ENCODE data around the gene TMEM87A. TPM values are rescaled to one million over a fixed set of nuclear protein-coding genes. Genes with fewer than 3 reads are reported as not detected.

TMEM87A gene
- total RNA-seq, 1 donor from 2014 or later = 52.6 TPM

DNA sequence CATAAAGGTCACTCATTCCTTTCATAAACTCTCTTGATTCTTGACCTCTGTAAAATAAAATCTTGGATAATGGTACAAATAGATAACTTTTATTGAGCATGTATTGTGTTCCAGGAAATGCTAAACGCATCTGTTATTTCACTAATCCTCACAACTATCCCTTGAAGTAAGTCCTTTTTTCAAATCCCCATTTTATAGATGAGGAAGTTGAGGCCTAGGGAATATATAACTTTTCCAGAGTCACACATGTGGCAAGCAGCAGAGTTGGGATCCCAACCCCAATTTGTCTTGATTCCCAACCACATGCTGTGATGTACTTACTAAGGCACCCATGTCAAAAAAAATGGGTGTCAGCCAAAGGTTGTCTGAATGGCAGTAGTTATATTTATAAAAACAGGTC lies 71.4 kb downstream of the TMEM87A start:
- POLR2A ChIA-PET = no interaction called here

DNA sequence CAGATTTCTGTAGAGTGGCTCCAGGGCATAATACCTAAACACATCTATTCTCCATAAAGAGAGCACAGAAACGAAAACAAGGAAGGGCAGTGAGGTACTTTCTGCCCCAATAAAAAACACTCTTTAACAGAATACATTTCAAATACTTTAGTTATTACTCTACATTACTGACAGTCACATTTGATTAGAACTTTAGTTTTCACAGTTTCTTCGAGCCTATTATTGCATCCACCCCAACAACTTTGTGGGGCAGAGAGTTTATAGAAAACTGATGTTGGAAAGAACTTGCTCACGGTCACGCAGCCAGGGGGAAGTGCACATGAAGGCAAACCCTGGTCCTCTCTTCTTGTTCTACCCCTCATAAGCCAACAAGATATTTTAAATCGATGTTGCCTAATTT lies 74.1 kb downstream of the TMEM87A start:
- TF ChIP-seq, protein P1, sequence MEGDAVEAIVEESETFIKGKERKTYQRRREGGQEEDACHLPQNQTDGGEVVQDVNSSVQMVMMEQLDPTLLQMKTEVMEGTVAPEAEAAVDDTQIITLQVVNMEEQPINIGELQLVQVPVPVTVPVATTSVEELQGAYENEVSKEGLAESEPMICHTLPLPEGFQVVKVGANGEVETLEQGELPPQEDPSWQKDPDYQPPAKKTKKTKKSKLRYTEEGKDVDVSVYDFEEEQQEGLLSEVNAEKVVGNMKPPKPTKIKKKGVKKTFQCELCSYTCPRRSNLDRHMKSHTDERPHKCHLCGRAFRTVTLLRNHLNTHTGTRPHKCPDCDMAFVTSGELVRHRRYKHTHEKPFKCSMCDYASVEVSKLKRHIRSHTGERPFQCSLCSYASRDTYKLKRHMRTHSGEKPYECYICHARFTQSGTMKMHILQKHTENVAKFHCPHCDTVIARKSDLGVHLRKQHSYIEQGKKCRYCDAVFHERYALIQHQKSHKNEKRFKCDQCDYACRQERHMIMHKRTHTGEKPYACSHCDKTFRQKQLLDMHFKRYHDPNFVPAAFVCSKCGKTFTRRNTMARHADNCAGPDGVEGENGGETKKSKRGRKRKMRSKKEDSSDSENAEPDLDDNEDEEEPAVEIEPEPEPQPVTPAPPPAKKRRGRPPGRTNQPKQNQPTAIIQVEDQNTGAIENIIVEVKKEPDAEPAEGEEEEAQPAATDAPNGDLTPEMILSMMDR (IDR thresholded peaks at IDR 0.05) = no peak
- CTCF ChIA-PET = no interaction called here
- H3K4me3 Mint-ChIP-seq = no peak overlapping the region
- intact Hi-C loops (cut with micrococcal nuclease) = no loop called here
- no peak for DNase-seq
- H3K9me3 Mint-ChIP-seq = no peaks in the 10 kb centered on the region
- H3K36me3 Mint-ChIP-seq (ENCODE audit: low read depth) = peaks cover 67% of the 10 kb centered on the region
- POLR2A ChIA-PET = no interaction called here
- no peak overlapping the region for H3K27ac Mint-ChIP-seq
- ATAC-seq (ENCODE audit: low read depth) = no peak
- H3K27me3 Mint-ChIP-seq = no peaks in the 10 kb centered on the region
- peaks cover 8% of the 10 kb centered on the region for H3K4me1 Mint-ChIP-seq

More for the DNA sequence above, 71.4 kb downstream of the TMEM87A start:
- intact Hi-C loops (cut with micrococcal nuclease) = no loop called here
- H3K4me3 Mint-ChIP-seq = no peak overlapping the region
- TF ChIP-seq, protein P1 (IDR thresholded peaks at IDR 0.05) = no peak
- CTCF ChIA-PET = no interaction called here
- H3K27ac Mint-ChIP-seq = no peak overlapping the region
- no peaks in the 10 kb centered on the region for H3K27me3 Mint-ChIP-seq
- H3K4me1 Mint-ChIP-seq = peaks cover 24% of the 10 kb centered on the region
- DNase-seq = no peak
- no peaks in the 10 kb centered on the region for H3K9me3 Mint-ChIP-seq
- peaks cover 51% of the 10 kb centered on the region for H3K36me3 Mint-ChIP-seq (ENCODE audit: low read depth)
- ATAC-seq (ENCODE audit: low read depth) = no peak

GRCh38 chr15:42198516-42198915 lies 74.7 kb downstream of the TMEM87A start:
- no peak overlapping the region for H3K27ac Mint-ChIP-seq
- peaks cover 67% of the 10 kb centered on the region for H3K36me3 Mint-ChIP-seq (ENCODE audit: low read depth)
- DNase-seq (no peak), ATAC-seq (ENCODE audit: low read depth) (no peak)
- intact Hi-C loops (cut with micrococcal nuclease) = no loop called here
- CTCF ChIA-PET = interaction anchor here (0.5 kb wide), 1 partner anchor 63 kb away, joined by 3 read pairs; no protein-coding TSS in a partner anchor
- H3K27me3 Mint-ChIP-seq = no peaks in the 10 kb centered on the region
- peaks cover 6% of the 10 kb centered on the region for H3K4me1 Mint-ChIP-seq
- H3K4me3 Mint-ChIP-seq = no peak overlapping the region
- POLR2A ChIA-PET = no interaction called here
- TF ChIP-seq, protein P1 (IDR thresholded peaks at IDR 0.05) = no peak
- H3K9me3 Mint-ChIP-seq = no peaks in the 10 kb centered on the region

DNA sequence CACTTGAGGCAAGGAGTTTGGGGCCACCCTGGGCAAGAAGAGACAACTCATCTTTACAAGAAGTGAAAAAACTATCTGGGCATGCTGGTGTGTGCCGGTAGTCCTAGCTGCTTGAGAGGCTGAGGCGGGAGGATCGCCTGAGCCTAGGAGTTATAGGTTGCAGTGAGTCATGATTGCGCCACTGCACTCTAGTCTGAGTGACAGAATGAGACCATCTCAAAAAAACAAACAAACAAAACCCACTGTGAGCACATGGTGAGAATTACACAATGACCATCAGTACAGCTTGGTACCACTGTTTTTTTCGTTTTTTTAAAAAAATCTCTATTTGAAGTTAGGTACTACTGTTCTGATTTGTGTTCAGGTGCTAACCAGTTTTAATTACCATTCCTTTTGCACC lies 78.7 kb downstream of the TMEM87A start:
- H3K4me3 Mint-ChIP-seq = no peak overlapping the region
- intact Hi-C loops (cut with micrococcal nuclease) = no loop called here
- no peak overlapping the region for H3K27ac Mint-ChIP-seq
- CTCF ChIA-PET = no interaction called here
- peaks cover 74% of the 10 kb centered on the region for H3K36me3 Mint-ChIP-seq (ENCODE audit: low read depth)
- no peak for ATAC-seq (ENCODE audit: low read depth)
- no peak for DNase-seq
- H3K27me3 Mint-ChIP-seq = no peaks in the 10 kb centered on the region
- no peaks in the 10 kb centered on the region for H3K9me3 Mint-ChIP-seq
- H3K4me1 Mint-ChIP-seq = peaks cover 22% of the 10 kb centered on the region
- TF ChIP-seq, protein P1 (IDR thresholded peaks at IDR 0.05) = no peak
- POLR2A ChIA-PET = no interaction called here

GRCh38 chr15:42193383-42193782 lies 79.8 kb downstream of the TMEM87A start:
- H3K4me3 Mint-ChIP-seq = no peak overlapping the region

More at GRCh38 chr15:42193383-42193782, 79.8 kb downstream of the TMEM87A start:
- TF ChIP-seq, protein P1 (IDR thresholded peaks at IDR 0.05) = no peak
- DNase-seq (no peak), ATAC-seq (ENCODE audit: low read depth) (no peak)
- CTCF ChIA-PET = no interaction called here
- intact Hi-C loops (cut with micrococcal nuclease) = no loop called here
- H3K27ac Mint-ChIP-seq = peak overlapping the region; percentile 18
- peaks cover 22% of the 10 kb centered on the region for H3K4me1 Mint-ChIP-seq
- H3K27me3 Mint-ChIP-seq = no peaks in the 10 kb centered on the region
- peaks cover 74% of the 10 kb centered on the region for H3K36me3 Mint-ChIP-seq (ENCODE audit: low read depth)
- POLR2A ChIA-PET = no interaction called here
- no peaks in the 10 kb centered on the region for H3K9me3 Mint-ChIP-seq

Measured in activated B cell treated with CpG ODN at 0.5 μM for 24 hours (primary cell).